H1 (cell line): ENCODE data around the gene DNAH12. TPM values are rescaled to one million over a fixed set of nuclear protein-coding genes. Genes with fewer than 3 reads are reported as not detected.
"Not testable (repeated sequence)": the region's sequence is repeated elsewhere in the genome, so short reads cannot be mapped to it uniquely, and the experiment has no call there.

ENCODE experiments used
- CTCF ChIA-PET: fragments of 300-600 bp; sonication (Branson Sonifier 250); formaldehyde crosslinking; loops from one replicate; lab custom pipeline; 2021; ENCODE audit not compliant: partially characterized antibody; lab: Charles Lee
- POLR2A ChIA-PET: fragments of 300-600 bp; sonication (Branson Sonifier 250); formaldehyde crosslinking; loops from one replicate; lab custom pipeline; 2021; ENCODE audit warnings: inconsistent platforms; ENCODE audit not compliant: partially characterized antibody; lab: Charles Lee
- DNase-seq, 2 experiments: peaks; one replicate each; pipeline versions ENCODE4 v3.0.0 to v3.0.0-alpha.2; 2010 to 2022; ENCODE audit warnings: low spot score in 2 of 2, low read depth in 1 of 2, mixed read lengths in 1 of 2
- FAIRE-seq: peaks from 2 replicates; lab custom pipeline; 2011; peaks lifted over from hg19 to GRCh38; lab: Jason Lieb, UNC
- H2AFZ ChIP-seq: 2 replicates; pipeline ENCODE4 v1.8.1; 2012; ENCODE audit warnings: low read length, inconsistent platforms
- H2AK5ac ChIP-seq: 2 replicates; pipeline ENCODE4 v1.6.1; 2013; ENCODE audit warnings: low read depth, low read length
- H2BK120ac ChIP-seq: replicated peaks from 2 replicates; pipeline ENCODE3; 2013; ENCODE audit warnings: low read depth, low read length, inconsistent platforms
- H2BK12ac ChIP-seq: 2 replicates; pipeline ENCODE4 v1.6.1; 2013; ENCODE audit warnings: low read depth, low read length
- H2BK15ac ChIP-seq: 2 replicates; pipeline ENCODE4 v1.6.1; 2013; ENCODE audit warnings: low read length
- H2BK20ac ChIP-seq: 2 replicates; pipeline ENCODE4 v1.6.1; 2013; ENCODE audit warnings: low read length
- H2BK5ac ChIP-seq: 2 replicates; pipeline ENCODE4 v1.6.1; 2013; ENCODE audit warnings: low read depth, low read length
- H3K14ac ChIP-seq: 2 replicates; pipeline ENCODE4 v1.6.1; 2013; ENCODE audit warnings: inconsistent platforms; ENCODE audit not compliant: insufficient read length
- H3K18ac ChIP-seq: 2 replicates; pipeline ENCODE4 v1.6.1; 2013; ENCODE audit warnings: low read length; ENCODE audit errors: extremely low read depth
- H3K23ac ChIP-seq: 2 replicates; pipeline ENCODE4 v1.6.1; 2013; ENCODE audit warnings: inconsistent platforms; ENCODE audit not compliant: insufficient read length
- H3K23me2 ChIP-seq: 2 replicates; pipeline ENCODE4 v1.6.1; 2013; ENCODE audit warnings: low read depth, low read length
- H3K27ac ChIP-seq: 2 replicates; pipeline ENCODE4 v1.6.1; 2011; ENCODE audit warnings: low read depth, low read length, inconsistent platforms
- H3K27me3 ChIP-seq, 4 experiments: replicated peaks in 1 of 4; 1 replicate in 1 of 4; 2 replicates in 3 of 4; pipeline versions ENCODE4 v1.6.1 to v1.8.1; 2011 to 2013; ENCODE audit warnings: low read length in 3 of 4, mild to moderate bottlenecking in 3 of 4, inconsistent platforms in 2 of 4, mixed read lengths in 2 of 4, moderate library complexity in 1 of 4; ENCODE audit not compliant: control insufficient read depth in 3 of 4, insufficient read depth in 3 of 4; ENCODE audit errors: extremely low read depth in 1 of 4
- H3K36me3 ChIP-seq, 4 experiments: 2 replicates each; pipeline versions ENCODE4 v1.6.1 to v1.8.1; 2011 to 2013; ENCODE audit warnings: mild to moderate bottlenecking in 4 of 4, low read length in 3 of 4, moderate library complexity in 2 of 4, control low read depth in 1 of 4, inconsistent platforms in 1 of 4; ENCODE audit not compliant: insufficient read depth in 4 of 4, control insufficient read depth in 2 of 4
- H3K4ac ChIP-seq: replicated peaks from 2 replicates; pipeline ENCODE3; 2013; ENCODE audit warnings: low read length, low read depth, mixed read lengths, inconsistent platforms; ENCODE audit not compliant: insufficient read length
- H3K4me1 ChIP-seq, 4 experiments: replicated peaks in 1 of 4; 1 replicate in 1 of 4; 2 replicates in 3 of 4; pipeline versions ENCODE4 v1.6.1 to v1.8.1; 2011 to 2013; ENCODE audit warnings: low read length in 3 of 4, inconsistent platforms in 2 of 4, mixed read lengths in 1 of 4; ENCODE audit not compliant: insufficient read depth in 4 of 4, control insufficient read depth in 3 of 4
- H3K4me2 ChIP-seq, 2 experiments: 2 replicates each; pipeline versions ENCODE4 v1.6.1 to v1.8.1; 2011 to 2013; ENCODE audit warnings: low read depth in 2 of 2, low read length in 2 of 2, control low read depth in 1 of 2, inconsistent platforms in 1 of 2, mild to moderate bottlenecking in 1 of 2; ENCODE audit not compliant: insufficient read depth in 1 of 2
- H3K4me3 ChIP-seq, 4 experiments: fragments of 200-600, 300-600 bp in 1 of 4; sonication (generic), shearing (Covaris generic), sonication (Bioruptor Twin) in 1 of 4; 2 replicates each; pipeline versions ENCODE4 v1.5.1 to v1.8.1; 2011 to 2016; ENCODE audit warnings: low read length in 4 of 4, low read depth in 3 of 4, control low read depth in 2 of 4, inconsistent platforms in 2 of 4, mild to moderate bottlenecking in 2 of 4, mixed read lengths in 1 of 4, moderate library complexity in 1 of 4; ENCODE audit not compliant: insufficient read depth in 2 of 4; ENCODE audit errors: extremely low read depth in 1 of 4
- H3K56ac ChIP-seq: replicated peaks from 2 replicates; pipeline ENCODE3; 2013; ENCODE audit warnings: low read depth, mild to moderate bottlenecking, mixed read lengths, low read length, inconsistent platforms; ENCODE audit not compliant: insufficient read length
- H3K79me1 ChIP-seq: 2 replicates; pipeline ENCODE4 v1.6.1; 2013; ENCODE audit warnings: low read depth, low read length, control low read depth
- H3K79me2 ChIP-seq, 2 experiments: 2 replicates each; pipeline versions ENCODE4 v1.6.1 to v1.8.1; 2012 to 2013; ENCODE audit warnings: low read length in 2 of 2, mild to moderate bottlenecking in 2 of 2, inconsistent platforms in 1 of 2; ENCODE audit not compliant: insufficient read depth in 2 of 2, control insufficient read depth in 1 of 2
- H3K9ac ChIP-seq, 4 experiments: replicated peaks in 1 of 4; 1 replicate in 1 of 4; 2 replicates in 3 of 4; pipeline versions ENCODE4 v1.6.1 to v1.8.1; 2011 to 2013; ENCODE audit warnings: low read depth in 3 of 4, low read length in 3 of 4, control low read depth in 2 of 4, mild to moderate bottlenecking in 2 of 4, moderate library complexity in 2 of 4, inconsistent platforms in 1 of 4; ENCODE audit errors: extremely low read depth in 1 of 4
- H3K9me3 ChIP-seq, 2 experiments: 2 replicates each; pipeline versions ENCODE4 v1.6.1 to v1.8.1; 2012 to 2013; ENCODE audit warnings: mild to moderate bottlenecking in 2 of 2, moderate library complexity in 2 of 2, control low read depth in 1 of 2, inconsistent platforms in 1 of 2, low read depth in 1 of 2, low read length in 1 of 2, mixed read lengths in 1 of 2; ENCODE audit not compliant: insufficient read depth in 2 of 2
- H4K20me1 ChIP-seq, 2 experiments: replicated peaks in 1 of 2; 2 replicates each; pipeline versions ENCODE3 to v1.8.1; 2011 to 2013; ENCODE audit warnings: inconsistent platforms in 2 of 2, low read length in 2 of 2, mild to moderate bottlenecking in 1 of 2; ENCODE audit not compliant: insufficient read depth in 2 of 2, control insufficient read depth in 1 of 2
- H4K5ac ChIP-seq: 2 replicates; pipeline ENCODE4 v1.6.1; 2013; ENCODE audit warnings: low read length, low read depth, mixed read lengths, inconsistent platforms; ENCODE audit not compliant: insufficient read length
- H4K8ac ChIP-seq: 2 replicates; pipeline ENCODE4 v1.8.0; 2013; ENCODE audit warnings: mild to moderate bottlenecking, moderate library complexity, low read length, inconsistent platforms; ENCODE audit not compliant: insufficient read depth; ENCODE audit errors: extremely low read depth
- H4K91ac ChIP-seq: replicated peaks from 2 replicates; pipeline ENCODE3; 2013; ENCODE audit warnings: low read length, mixed read lengths, inconsistent platforms; ENCODE audit not compliant: insufficient read length
- WGBS, 2 experiments: shearing (Covaris generic) in 1 of 2; methylation state at CpG; one replicate each; pipeline versions ENCODE4 v1.1.6 to v1.1.7; 2013 to 2015; ENCODE audit warnings: low lambda C conversion rate in 2 of 2, mixed read lengths in 2 of 2, inconsistent platforms in 1 of 2, low coverage in 1 of 2, missing lambda C conversion rate in 1 of 2; ENCODE audit not compliant: insufficient replicate concordance in 2 of 2, insufficient coverage in 1 of 2, insufficient read length in 1 of 2; ENCODE audit errors: extremely low coverage in 1 of 2, missing lambda C conversion rate in 1 of 2; 5-methylcytosine and 5-hydroxymethylcytosine counted together
- polyA plus RNA-seq, 7 experiments: library from polyadenylated mRNA; depleted of rRNA in 3 of 7; stranded (reverse) in 5 of 7; unstranded in 2 of 7; fragments of >200 nt in 5 of 7; fragments of 200-250 nt in 2 of 7; gene quantifications; 1 replicate in 5 of 7; 2 replicates in 1 of 7; 4 replicates in 1 of 7; pipeline versions ENCODE4 v1.2.1 to v1.2.3, GENCODE V29; 2011 to 2013; ENCODE audit warnings: missing spikeins in 2 of 7, mixed read lengths in 2 of 7
- total RNA-seq: library from RNA; stranded (reverse); fragmentation: NEBNext Ultra II Directional; extraction: Animal tissue kit (Norgen Biotek cat#: 25700); gene quantifications from 2 replicates; pipeline ENCODE4 v1.2.1, GENCODE V29; 2021

Gene DNAH12
- total and polyA plus RNA-seq, 2 of the 8 experiments (the other 6 are each of a cell fraction or from before 2014, with no cell fraction given): not detected

DNA sequence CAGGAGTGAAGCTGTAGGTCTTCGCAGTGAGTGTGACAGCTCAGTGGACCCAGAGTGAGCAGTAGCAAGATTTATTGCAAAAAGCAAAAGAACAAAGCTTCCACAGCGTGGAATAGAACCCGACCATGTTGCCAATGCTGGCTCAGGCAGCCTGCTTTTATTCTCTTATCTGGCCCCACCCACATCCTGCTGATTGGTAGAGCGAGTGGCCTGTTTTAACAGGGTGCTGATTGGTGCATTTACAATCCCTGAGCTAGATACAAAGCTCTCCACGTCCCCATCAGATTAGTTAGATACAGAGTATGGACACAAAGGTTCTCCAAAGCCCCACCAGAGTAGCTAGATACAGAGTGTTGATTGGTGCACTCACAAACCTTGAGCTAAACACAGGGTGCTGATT lies 95.7 kb downstream of the DNAH12 start:
- H4K5ac ChIP-seq, H3K9ac ChIP-seq, H3K18ac ChIP-seq, H3K36me3 ChIP-seq, H3K14ac ChIP-seq, H3K27ac ChIP-seq, H2BK12ac ChIP-seq, H3K4me1 ChIP-seq, POLR2A ChIA-PET, H3K9me3 ChIP-seq, H3K56ac ChIP-seq, FAIRE-seq, H4K20me1 ChIP-seq, H3K27me3 ChIP-seq, H2AFZ ChIP-seq, H3K23ac ChIP-seq, H2BK15ac ChIP-seq, H3K79me2 ChIP-seq, DNase-seq, H3K79me1 ChIP-seq, H4K8ac ChIP-seq, H4K91ac ChIP-seq, H3K4me3 ChIP-seq, H2BK20ac ChIP-seq, H2BK120ac ChIP-seq, H2BK5ac ChIP-seq, H2AK5ac ChIP-seq, H3K23me2 ChIP-seq, H3K4me2 ChIP-seq, H3K4ac ChIP-seq: not testable (repeated sequence)
- 89% methylated on average over 4 of the region's 5 CpGs; no CpG with 5 or more reads in 1 of the 2 experiments for WGBS, 2 experiments
- CTCF ChIA-PET: interaction anchor here (1.0 to 3.5 kb wide), 4 partner anchors 12 to 51 kb away, joined by 3 to 15 read pairs (median 9); no protein-coding TSS in a partner anchor
